ENCODE data around the gene RACK1.

The RACK1 gene

DNA sequence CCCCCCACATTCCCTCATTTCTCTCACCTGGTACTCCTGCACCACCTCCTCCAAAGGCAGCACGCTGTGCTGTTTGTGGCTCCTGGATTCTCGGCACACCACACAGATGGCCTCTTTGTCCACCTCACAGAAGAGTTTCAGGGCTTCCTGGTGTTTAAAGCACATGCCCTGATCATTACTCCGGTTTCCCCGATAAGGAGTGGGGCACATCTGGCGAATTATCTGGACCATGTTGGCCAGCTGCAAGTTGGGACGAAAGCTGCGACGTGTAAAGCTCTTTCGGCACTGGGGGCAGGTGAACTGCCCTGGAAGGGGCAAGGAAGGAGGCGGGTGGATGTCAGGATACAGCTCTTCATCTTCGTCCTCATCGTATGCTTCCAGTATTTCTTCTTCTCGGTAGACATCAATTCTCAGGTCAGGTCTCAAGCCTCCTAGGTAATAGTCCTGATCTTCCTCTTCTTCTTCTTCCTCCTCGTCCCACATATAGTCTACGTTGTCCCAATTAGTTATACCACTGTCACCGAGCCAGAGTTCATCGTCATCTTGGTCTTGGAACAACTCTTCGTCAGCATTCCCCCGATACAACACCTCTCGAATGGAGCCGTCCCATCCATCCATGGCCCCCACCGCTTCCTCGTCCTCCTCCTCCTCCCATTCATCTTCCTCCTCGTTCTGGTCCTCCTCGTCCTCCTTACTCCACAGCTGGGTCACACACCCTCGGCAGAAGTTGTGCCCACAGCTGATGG is 16.4 kb upstream of the RACK1 start:
- TF ChIP-seq TCF12 (IDR thresholded peaks at IDR 0.05; ENCODE audit: low read depth) (no peak), TEAD4 (IDR thresholded peaks at IDR 0.05) (no peak), USF1 (IDR thresholded peaks at IDR 0.05) (no peak), NFIC (IDR thresholded peaks at IDR 0.05) (no peak), REST (IDR thresholded peaks at IDR 0.05; ENCODE audit: low read depth) (no peak), TAF1 (IDR thresholded peaks at IDR 0.05; ENCODE audit: low read depth) (no peak), MAX (IDR thresholded peaks at IDR 0.05) (no peak), RAD21 (IDR thresholded peaks at IDR 0.05; ENCODE audit: low read depth) (no peak), CREB1 (IDR thresholded peaks at IDR 0.05; ENCODE audit: low read depth) (no peak), EGR1 (IDR thresholded peaks at IDR 0.05) (no peak), ZBTB7A (IDR thresholded peaks at IDR 0.05; ENCODE audit: low read depth) (no peak), YY1 (IDR thresholded peaks at IDR 0.05; ENCODE audit: low read depth) (no peak), CEBPB (IDR thresholded peaks at IDR 0.05) (no peak), FOXM1 (IDR thresholded peaks at IDR 0.05; ENCODE audit: borderline replicate concordance, low read depth) (no peak), EP300 (IDR thresholded peaks at IDR 0.05; ENCODE audit: borderline replicate concordance) (no peak)

DNA sequence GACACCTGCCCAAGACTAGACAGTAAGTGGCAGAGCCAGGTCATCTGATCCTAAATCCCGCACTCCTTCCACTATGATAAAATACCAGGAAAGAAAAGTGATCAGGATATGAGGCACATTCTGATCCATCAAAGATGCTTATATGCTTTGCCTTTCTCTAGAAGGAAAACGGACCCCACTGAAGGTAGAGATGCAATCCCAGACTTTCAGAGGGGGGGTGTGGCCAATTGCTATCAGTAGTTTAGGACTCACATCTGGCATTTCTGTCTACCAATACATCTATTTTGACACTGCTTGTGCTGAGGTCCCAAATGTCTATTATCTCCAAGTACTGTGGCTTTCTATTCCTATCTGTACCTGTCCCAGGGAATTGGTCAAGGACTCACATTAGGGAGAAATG is 15.6 kb upstream of the RACK1 start:
- TF ChIP-seq CEBPB (IDR thresholded peaks at IDR 0.05) (no peak), NFIC (IDR thresholded peaks at IDR 0.05) (no peak), RAD21 (IDR thresholded peaks at IDR 0.05; ENCODE audit: low read depth) (no peak), CREB1 (IDR thresholded peaks at IDR 0.05; ENCODE audit: low read depth) (no peak), USF1 (IDR thresholded peaks at IDR 0.05) (no peak), EGR1 (IDR thresholded peaks at IDR 0.05) (no peak), YY1 (IDR thresholded peaks at IDR 0.05; ENCODE audit: low read depth) (no peak), REST (IDR thresholded peaks at IDR 0.05; ENCODE audit: low read depth) (no peak), MAX (IDR thresholded peaks at IDR 0.05) (no peak)

- no peak for TF ChIP-seq NFIC (IDR thresholded peaks at IDR 0.05)
- TF ChIP-seq RAD21 (IDR thresholded peaks at IDR 0.05; ENCODE audit: low read depth), result no peak
- TF ChIP-seq FOXM1 (IDR thresholded peaks at IDR 0.05; ENCODE audit: borderline replicate concordance, low read depth), result no peak
- TF ChIP-seq MAX (IDR thresholded peaks at IDR 0.05), result no peak
- no peak for TF ChIP-seq REST (IDR thresholded peaks at IDR 0.05; ENCODE audit: low read depth)
- no peak for TF ChIP-seq YY1 (IDR thresholded peaks at IDR 0.05; ENCODE audit: low read depth)
- no peak for TF ChIP-seq TAF1 (IDR thresholded peaks at IDR 0.05; ENCODE audit: low read depth)
- no peak for TF ChIP-seq TEAD4 (IDR thresholded peaks at IDR 0.05)
- no peak for TF ChIP-seq ZBTB7A (IDR thresholded peaks at IDR 0.05; ENCODE audit: low read depth)
- no peak for TF ChIP-seq USF1 (IDR thresholded peaks at IDR 0.05)
- TF ChIP-seq EP300 (IDR thresholded peaks at IDR 0.05; ENCODE audit: borderline replicate concordance), result no peak
- no peak for TF ChIP-seq TCF12 (IDR thresholded peaks at IDR 0.05; ENCODE audit: low read depth)
- TF ChIP-seq CREB1 (IDR thresholded peaks at IDR 0.05; ENCODE audit: low read depth), result no peak
- no peak for TF ChIP-seq EGR1 (IDR thresholded peaks at IDR 0.05)
- no peak for TF ChIP-seq CEBPB (IDR thresholded peaks at IDR 0.05)
These were observed 14.9 kb upstream of the RACK1 start for GRCh38 chr5:181258576-181258975.
